Measurements from ENCODE around the gene RNF220. TPM values are rescaled to one million over a fixed set of nuclear protein-coding genes. Genes with fewer than 3 reads are reported as not detected.
"Not testable (repeated sequence)": the region's sequence is repeated elsewhere in the genome, so short reads cannot be mapped to it uniquely, and the experiment has no call there.

The RNF220 gene
- total RNA-seq, 2 experiments from 2014 or later = 72.3 to 78.3 TPM

DNA sequence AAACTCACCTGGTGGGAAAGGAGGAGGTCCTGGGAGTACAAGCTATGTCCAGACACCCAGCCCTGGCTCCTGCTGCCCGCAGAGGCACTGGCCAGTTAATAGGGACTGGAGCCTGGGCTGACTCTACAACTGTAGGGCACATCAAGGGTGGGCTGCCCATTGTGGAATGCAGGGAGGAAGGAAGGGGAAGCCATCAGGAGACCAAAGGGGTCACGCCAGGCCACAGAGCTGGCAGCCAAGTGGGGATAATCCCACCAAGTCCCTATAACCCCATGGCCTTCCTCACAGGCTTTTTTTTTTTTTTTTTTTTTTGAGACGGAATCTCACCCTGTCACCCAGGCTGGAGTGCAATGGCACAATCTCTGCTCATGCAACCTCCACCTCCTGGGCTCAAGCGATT, 254.5 kb downstream of the RNF220 start:
- no peaks in the 10 kb centered on the region for H3K27me3 Mint-ChIP-seq
- ATAC-seq (no peak), DNase-seq (no peak)
- H3K36me3 Mint-ChIP-seq (ENCODE audit: low read depth) = no peaks in the 10 kb centered on the region
- no peak overlapping the region for H3K4me3 Mint-ChIP-seq
- H3K4me1 Mint-ChIP-seq = peaks cover 8% of the 10 kb centered on the region
- H3K9me3 Mint-ChIP-seq (ENCODE audit: low read depth) = no peaks in the 10 kb centered on the region
- POLR2A ChIA-PET = interaction anchor here (1.1 kb wide), 1 partner anchor 62 kb away, joined by 3 read pairs; no protein-coding TSS in a partner anchor
- no peak overlapping the region for H3K27ac Mint-ChIP-seq
- CTCF ChIA-PET = interaction anchor here (0.6 kb wide), 1 partner anchor 337 kb away, joined by 3 read pairs; no protein-coding TSS in a partner anchor
- intact Hi-C loops (cut with DNase I, micrococcal nuclease) = loop anchor here in 1 of 2 experiments (10.0 kb wide), 1 partner anchor 445 kb away; the partner anchor contains the start of gene DMAP1

DNA sequence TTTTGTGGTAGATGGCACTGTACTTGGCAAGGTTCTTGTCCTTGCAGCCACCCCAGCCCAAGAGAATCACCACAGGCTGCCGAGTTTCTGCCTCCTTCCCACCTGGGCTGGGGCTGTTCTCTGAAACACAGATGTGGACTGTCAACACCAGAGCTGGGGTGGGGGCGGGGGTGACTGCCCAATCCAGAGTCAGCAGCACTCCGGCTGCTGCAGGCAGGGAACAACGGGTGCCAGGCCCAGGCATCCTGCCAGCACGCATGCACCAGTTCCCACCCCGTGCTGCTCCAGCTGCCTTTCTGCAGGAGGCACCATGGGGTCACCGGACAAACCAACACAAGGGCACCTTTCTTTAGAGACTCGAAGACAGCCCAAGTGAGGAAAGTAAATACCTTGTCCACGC, 255.1 kb downstream of the RNF220 start:
- H3K27me3 Mint-ChIP-seq = no peaks in the 10 kb centered on the region
- no peaks in the 10 kb centered on the region for H3K36me3 Mint-ChIP-seq (ENCODE audit: low read depth)
- no peak overlapping the region for H3K27ac Mint-ChIP-seq
- H3K9me3 Mint-ChIP-seq (ENCODE audit: low read depth) = no peaks in the 10 kb centered on the region
- ATAC-seq (no peak), DNase-seq (no peak)
- H3K4me1 Mint-ChIP-seq = peaks cover 14% of the 10 kb centered on the region
- intact Hi-C loops (cut with DNase I, micrococcal nuclease) = no loop called here
- CTCF ChIA-PET = interaction anchor here (0.7 kb wide), 2 partner anchors 35 to 251 kb away, joined by 3 to 5 read pairs; no protein-coding TSS in a partner anchor
- POLR2A ChIA-PET = interaction anchor here (1.1 kb wide), 1 partner anchor 61 kb away, joined by 3 read pairs; no protein-coding TSS in a partner anchor
- no peak overlapping the region for H3K4me3 Mint-ChIP-seq

DNA sequence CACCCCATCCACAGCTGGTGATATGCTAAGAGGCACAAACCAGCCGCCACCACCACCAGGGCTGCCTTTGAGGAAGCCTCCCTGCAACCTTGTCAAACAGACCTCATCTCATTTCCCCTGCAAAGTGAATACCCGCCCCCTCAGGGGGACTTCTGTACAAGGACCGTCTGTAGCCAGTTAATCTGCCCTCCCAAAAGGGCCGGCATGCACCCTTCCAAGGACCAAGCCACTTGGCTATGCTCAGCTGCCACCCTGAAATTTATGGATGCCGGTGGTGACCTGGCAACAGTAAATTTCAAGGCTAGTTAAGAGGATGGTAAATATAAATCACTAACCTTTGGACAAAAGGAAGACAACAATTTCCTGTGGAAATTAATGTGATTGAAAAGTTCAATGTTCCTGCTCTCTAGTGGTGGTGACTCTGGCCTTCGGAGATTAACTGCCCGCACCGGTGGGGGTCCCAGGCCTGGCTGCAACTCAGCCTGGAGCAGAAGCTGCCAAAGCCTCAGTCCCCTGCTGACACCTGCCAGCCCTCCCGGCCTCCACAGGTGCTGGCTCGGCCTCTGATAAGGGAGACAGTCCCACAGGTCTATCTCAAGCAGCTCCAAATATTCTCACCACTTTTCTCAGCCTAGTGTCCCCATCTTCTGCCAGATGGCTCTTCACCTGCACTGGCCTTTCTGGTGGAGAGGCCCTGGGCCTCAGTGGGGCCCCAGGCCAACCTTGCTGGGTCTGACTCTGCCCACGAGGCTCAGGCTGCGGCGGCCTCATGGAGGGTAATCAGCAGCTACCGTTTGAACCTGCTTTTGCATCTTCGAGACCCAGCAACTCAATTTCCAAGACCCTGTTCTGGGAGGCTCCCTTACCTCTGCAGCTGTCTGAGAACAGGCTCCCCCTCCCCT, 257.0 kb downstream of the RNF220 start:
- Mint-ChIP-seq H3K4me1 (peaks cover 15% of the 10 kb centered on the region), H3K27me3 (no peaks in the 10 kb centered on the region), H3K27ac (no peak overlapping the region), H3K4me3 (no peak overlapping the region), H3K36me3 (ENCODE audit: low read depth) (no peaks in the 10 kb centered on the region), H3K9me3 (ENCODE audit: low read depth) (no peaks in the 10 kb centered on the region)
- no peak for DNase-seq
- CTCF ChIA-PET = interaction anchor here (4.2 kb wide), 1 partner anchor 9 kb away, joined by 23 read pairs; no protein-coding TSS in a partner anchor
- ATAC-seq = no peak
- intact Hi-C loops (cut with DNase I, micrococcal nuclease) = no loop called here
- POLR2A ChIA-PET = interaction anchor here (0.6 kb wide), 1 partner anchor 68 kb away, joined by 4 read pairs; no protein-coding TSS in a partner anchor

DNA sequence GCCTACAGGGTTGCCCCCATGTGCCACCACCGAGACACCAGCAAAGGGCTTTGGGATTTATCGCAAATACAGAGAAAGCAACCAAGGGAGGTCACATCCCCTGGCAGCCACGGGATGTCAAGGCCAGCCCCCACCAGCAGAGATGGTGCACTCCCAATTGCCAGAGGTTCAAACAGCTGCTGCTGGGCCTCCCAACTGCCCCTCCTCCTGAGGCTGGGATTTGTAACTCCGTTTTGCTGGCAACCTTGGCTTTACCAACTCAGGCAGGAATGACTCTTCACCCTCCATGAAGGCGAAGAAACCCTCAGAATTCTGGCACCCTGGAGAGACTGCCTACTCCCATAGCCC, 257.6 kb downstream of the RNF220 start:
- Mint-ChIP-seq H3K4me1 (peaks cover 15% of the 10 kb centered on the region), H3K27me3 (no peaks in the 10 kb centered on the region), H3K27ac (no peak overlapping the region), H3K36me3 (ENCODE audit: low read depth) (no peaks in the 10 kb centered on the region), H3K4me3 (no peak overlapping the region), H3K9me3 (ENCODE audit: low read depth) (no peaks in the 10 kb centered on the region)
- CTCF ChIA-PET = interaction anchor here (4.2 kb wide), 1 partner anchor 10 kb away, joined by 23 read pairs; no protein-coding TSS in a partner anchor
- DNase-seq (no peak), ATAC-seq (no peak)
- POLR2A ChIA-PET = no interaction called here
- intact Hi-C loops (cut with DNase I, micrococcal nuclease) = no loop called here

DNA sequence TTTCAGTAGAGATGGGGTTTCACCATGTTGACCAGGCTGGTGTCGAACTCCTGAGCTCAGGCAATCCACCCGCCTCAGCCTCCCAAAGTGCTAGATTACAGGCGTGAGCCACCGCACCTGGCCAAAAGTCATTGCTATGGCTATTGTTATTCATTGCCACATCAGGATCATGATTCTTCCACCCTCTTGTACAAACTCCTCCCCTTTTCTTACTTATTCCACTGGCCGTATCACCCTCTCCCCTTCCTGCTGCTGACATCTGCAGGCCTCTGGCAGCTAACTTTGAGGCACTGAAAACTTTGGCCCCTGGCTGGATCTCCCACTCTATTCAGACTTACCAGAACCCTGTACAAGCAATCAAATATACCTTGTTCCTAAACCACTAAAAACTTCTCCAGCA, 258.4 kb downstream of the RNF220 start:
- no peak overlapping the region for H3K27ac Mint-ChIP-seq
- POLR2A ChIA-PET = no interaction called here
- no peak for ATAC-seq

GRCh38 chr1:44664730-44665370, 259.8 kb downstream of the RNF220 start:
- no peaks in the 10 kb centered on the region for H3K36me3 Mint-ChIP-seq (ENCODE audit: low read depth)
- peak; percentile 90 for ATAC-seq
- no peaks in the 10 kb centered on the region for H3K27me3 Mint-ChIP-seq
- H3K9me3 Mint-ChIP-seq (ENCODE audit: low read depth) = no peaks in the 10 kb centered on the region
- H3K4me1 Mint-ChIP-seq = peaks cover 15% of the 10 kb centered on the region
- CTCF ChIA-PET = interaction anchor here (0.7 to 4.2 kb wide), 2 partner anchors 12 to 93 kb away, joined by 3 to 23 read pairs; no protein-coding TSS in a partner anchor
- POLR2A ChIA-PET = interaction anchor here (0.6 to 1.1 kb wide), 3 partner anchors 8 to 65 kb away, joined by 5 to 10 read pairs (median 5); no protein-coding TSS in a partner anchor
- intact Hi-C loops (cut with DNase I, micrococcal nuclease) = no loop called here
- DNase-seq = peak; percentile 62
- H3K4me3 Mint-ChIP-seq = peak overlapping the region; percentile 5
- peak overlapping the region; percentile 29 for H3K27ac Mint-ChIP-seq

More for the DNA sequence above, 258.4 kb downstream of the RNF220 start:
- no peak for DNase-seq
- Mint-ChIP-seq H3K27me3 (no peaks in the 10 kb centered on the region), H3K36me3 (ENCODE audit: low read depth) (no peaks in the 10 kb centered on the region), H3K4me3 (no peak overlapping the region), H3K4me1 (peaks cover 15% of the 10 kb centered on the region), H3K9me3 (ENCODE audit: low read depth) (no peaks in the 10 kb centered on the region)
- CTCF ChIA-PET = interaction anchor here (0.8 to 4.2 kb wide), 2 partner anchors 9 to 11 kb away, joined by 3 to 23 read pairs; no protein-coding TSS in a partner anchor
- intact Hi-C loops (cut with DNase I, micrococcal nuclease) = no loop called here

GRCh38 chr1:44666719-44667118, 261.7 kb downstream of the RNF220 start:
- H3K9me3 Mint-ChIP-seq (ENCODE audit: low read depth); DNase-seq; H3K36me3 Mint-ChIP-seq (ENCODE audit: low read depth); intact Hi-C loops (cut with DNase I, micrococcal nuclease); ATAC-seq; CTCF ChIA-PET; H3K27me3 Mint-ChIP-seq; H3K4me3 Mint-ChIP-seq; H3K27ac Mint-ChIP-seq; POLR2A ChIA-PET: not testable (repeated sequence)
- peaks cover 15% of the 10 kb centered on the region for H3K4me1 Mint-ChIP-seq

- ATAC-seq = no peak
- CTCF ChIA-PET = interaction anchor here (1.0 kb wide), 1 partner anchor 12 kb away, joined by 3 read pairs; no protein-coding TSS in a partner anchor
- no peak overlapping the region for H3K27ac Mint-ChIP-seq
Measured at GRCh38 chr1:44670751-44671640, 265.9 kb downstream of the RNF220 start.

DNA sequence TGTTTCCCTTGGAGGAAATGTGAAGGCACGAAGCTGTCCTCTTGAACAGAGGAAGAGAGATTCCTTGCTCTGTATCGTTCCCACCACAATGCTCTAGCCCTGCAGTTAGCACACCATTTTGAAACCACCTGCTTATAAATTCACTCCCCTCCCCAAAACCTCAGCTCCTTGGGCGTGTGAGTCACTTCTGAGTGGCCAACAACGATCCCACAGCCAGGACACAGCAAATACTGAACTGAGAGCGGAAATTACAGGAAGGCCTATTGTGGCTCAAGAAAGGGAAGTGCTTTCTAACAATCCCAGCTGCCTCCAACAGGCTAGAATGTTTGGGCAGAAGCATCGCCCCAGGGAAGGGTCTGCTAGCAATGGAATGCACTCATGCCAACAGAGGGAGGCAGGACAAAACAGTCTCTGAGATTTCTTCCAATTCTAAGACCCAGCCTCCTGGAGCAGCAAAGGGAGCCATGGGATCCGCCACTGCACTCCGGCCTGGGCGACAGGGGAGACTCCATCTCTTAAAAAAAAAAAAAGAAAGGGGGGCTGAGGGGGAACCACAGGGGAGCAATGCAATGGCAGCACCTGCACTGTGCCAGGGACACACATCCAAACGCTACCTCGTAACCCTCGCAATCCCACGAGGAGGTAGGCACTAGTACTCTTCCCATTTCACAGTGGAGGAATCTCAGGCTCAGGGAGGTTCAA, 267.4 kb downstream of the RNF220 start:
- H3K4me3 Mint-ChIP-seq = no peak overlapping the region
- ChIA-PET CTCF (interaction anchor here (0.7 to 2.7 kb wide), 6 partner anchors 8 to 44 kb away, joined by 3 to 16 read pairs (median 4); no protein-coding TSS in a partner anchor), POLR2A (interaction anchor here (0.6 to 2.2 kb wide), 2 partner anchors 8 to 49 kb away, joined by 5 to 23 read pairs; no protein-coding TSS in a partner anchor)
- ATAC-seq (no peak), DNase-seq (peak; percentile 27)
- no peaks in the 10 kb centered on the region for H3K36me3 Mint-ChIP-seq (ENCODE audit: low read depth)
- intact Hi-C loops (cut with DNase I, micrococcal nuclease) = no loop called here
- H3K27me3 Mint-ChIP-seq = no peaks in the 10 kb centered on the region
- H3K27ac Mint-ChIP-seq = no peak overlapping the region
- peaks cover 24% of the 10 kb centered on the region for H3K4me1 Mint-ChIP-seq
- no peaks in the 10 kb centered on the region for H3K9me3 Mint-ChIP-seq (ENCODE audit: low read depth)

More at GRCh38 chr1:44670751-44671640, 265.9 kb downstream of the RNF220 start:
- H3K4me1 Mint-ChIP-seq = peaks cover 24% of the 10 kb centered on the region
- H3K9me3 Mint-ChIP-seq (ENCODE audit: low read depth) = no peaks in the 10 kb centered on the region
- no peak for DNase-seq
- intact Hi-C loops (cut with DNase I, micrococcal nuclease) = no loop called here
- H3K36me3 Mint-ChIP-seq (ENCODE audit: low read depth) = no peaks in the 10 kb centered on the region
- no peaks in the 10 kb centered on the region for H3K27me3 Mint-ChIP-seq
- H3K4me3 Mint-ChIP-seq = no peak overlapping the region
- POLR2A ChIA-PET = interaction anchor here (0.5 kb wide), 1 partner anchor 19 kb away, joined by 3 read pairs; no protein-coding TSS in a partner anchor

Measured in activated CD4-positive, alpha-beta T cell treated with anti-CD3 and anti-CD28 coated beads for 36 hours (primary cell).